ENCODE data around the gene RIPOR1. TPM values are rescaled to one million over a fixed set of nuclear protein-coding genes. Genes with fewer than 3 reads are reported as not detected.
A peak's percentile ranks its signal among the peaks of the same experiment; 100 is the strongest.

Gene RIPOR1
- total and polyA plus RNA-seq, 8 donors, result 31.8 to 53.8 (median 36.2) TPM

GRCh38 chr16:67542464-67542863 is 13.8 kb downstream of the RIPOR1 start:
- H3K36me3 ChIP-seq, result peaks cover 0 to 21% (median 6%) of the 10 kb centered on the region in 3 donors
- peak in 1 of 6 donors; percentile 23 for DNase-seq
- H3K9me3 ChIP-seq, result no peaks in the 10 kb centered on the region
- ATAC-seq, result no peak
- intact Hi-C loops (cut with DNase I), result no loop called here
- no peak for TF ChIP-seq CTCF (IDR thresholded peaks at IDR 0.05)
- no peaks in the 10 kb centered on the region for H3K27me3 ChIP-seq
- H3K4me3 ChIP-seq, result no peak overlapping the region
- peaks cover 6 to 25% (median 24%) of the 10 kb centered on the region in 3 donors for H3K4me1 ChIP-seq
- FAIRE-seq, result no peak
- H3K27ac ChIP-seq, result no peak overlapping the region

- no peaks in the 10 kb centered on the region for H3K27me3 ChIP-seq
- ATAC-seq (no peak), FAIRE-seq (no peak), DNase-seq (peak in 2 of 6 donors; percentile 45 to 67)
- no peak overlapping the region for H3K27ac ChIP-seq
- no peak overlapping the region for H3K4me3 ChIP-seq
- WGBS, 2 donors, result 89% methylated on average over 8 of the region's 8 CpGs
- peaks cover 0 to 21% (median 6%) of the 10 kb centered on the region in 3 donors for H3K36me3 ChIP-seq
- peaks cover 6 to 25% (median 24%) of the 10 kb centered on the region in 3 donors for H3K4me1 ChIP-seq
- intact Hi-C loops (cut with DNase I), result no loop called here
- no peak for TF ChIP-seq CTCF (IDR thresholded peaks at IDR 0.05)
- H3K9me3 ChIP-seq, result no peaks in the 10 kb centered on the region
These were observed 14.4 kb downstream of the RIPOR1 start for GRCh38 chr16:67543036-67543435.

- H3K4me3 ChIP-seq, result no peak overlapping the region
- H3K4me1 ChIP-seq, result peaks cover 6 to 23% (median 21%) of the 10 kb centered on the region in 3 donors
- FAIRE-seq (no peak), DNase-seq (peak in 1 of 6 donors; percentile 56), ATAC-seq (no peak)
- no peak for TF ChIP-seq CTCF (IDR thresholded peaks at IDR 0.05)
- no peak overlapping the region for H3K27ac ChIP-seq
- no peaks in the 10 kb centered on the region for H3K27me3 ChIP-seq
- H3K36me3 ChIP-seq, result peaks cover 0 to 21% (median 6%) of the 10 kb centered on the region in 3 donors
- intact Hi-C loops (cut with DNase I), result no loop called here
- 86 to 89% methylated on average over 6 of the region's 6 CpGs for WGBS, 2 donors
- H3K9me3 ChIP-seq, result no peaks in the 10 kb centered on the region
These were observed 15.0 kb downstream of the RIPOR1 start for GRCh38 chr16:67543582-67543981.

GRCh38 chr16:67544329-67544841 is 15.8 kb downstream of the RIPOR1 start:
- no peak overlapping the region for H3K4me3 ChIP-seq
- H3K27ac ChIP-seq, result no peak overlapping the region
- no peak for FAIRE-seq
- intact Hi-C loops (cut with DNase I), result no loop called here
- DNase-seq, result peak in 3 of 6 donors; percentile 27 to 77 (median 40)
- WGBS, 2 donors, result 81 to 89% methylated on average over 13 of the region's 13 CpGs
- peaks cover 6 to 19% (median 15%) of the 10 kb centered on the region in 3 donors for H3K4me1 ChIP-seq
- no peak for ATAC-seq
- no peaks in the 10 kb centered on the region for H3K27me3 ChIP-seq
- peaks cover 0 to 21% (median 6%) of the 10 kb centered on the region in 3 donors for H3K36me3 ChIP-seq
- TF ChIP-seq CTCF (IDR thresholded peaks at IDR 0.05), result no peak
- no peaks in the 10 kb centered on the region for H3K9me3 ChIP-seq

- Histone ChIP-seq H3K4me1 (peaks cover 6 to 19% (median 15%) of the 10 kb centered on the region in 3 donors), H3K4me3 (no peak overlapping the region), H3K9me3 (no peaks in the 10 kb centered on the region), H3K27me3 (no peaks in the 10 kb centered on the region), H3K36me3 (peaks cover 0 to 21% (median 6%) of the 10 kb centered on the region in 3 donors), H3K27ac (no peak overlapping the region)
- ATAC-seq (no peak), DNase-seq (peak in 2 of 6 donors; percentile 16 to 66), FAIRE-seq (no peak)
- no peak for TF ChIP-seq CTCF (IDR thresholded peaks at IDR 0.05)
- 74 to 84% methylated on average over 15 of the region's 15 CpGs for WGBS, 2 donors
- intact Hi-C loops (cut with DNase I), result no loop called here
These were observed 16.4 kb downstream of the RIPOR1 start for GRCh38 chr16:67544844-67545664.
